HEK293 (cell line): ENCODE measurements around the gene POLR2L.
A peak's percentile ranks its signal among the peaks of the same experiment; 100 is the strongest.

ENCODE experiments used
- EGR2 ChIP-seq: fragments of 450-650 bp; formaldehyde crosslinking; IDR thresholded peaks from 2 replicates; pipeline ENCODE4 v1.5.1; 2016; ENCODE audit warnings: low read depth, missing biosample characterization, missing genetic modification characterization
- GFI1B ChIP-seq: fragments of 450-650 bp; formaldehyde crosslinking; IDR thresholded peaks from 2 replicates; pipeline ENCODE4 v1.5.1; 2016; ENCODE audit warnings: missing biosample characterization, missing genetic modification characterization
- KLF1 ChIP-seq: fragments of 450-650 bp; formaldehyde crosslinking; IDR thresholded peaks from 2 replicates; pipeline ENCODE4 v1.5.1; 2016; ENCODE audit warnings: missing biosample characterization, missing genetic modification characterization
- OSR2 ChIP-seq: fragments of 450-650 bp; formaldehyde crosslinking; IDR thresholded peaks from 2 replicates; pipeline ENCODE4 v1.5.1; 2016; ENCODE audit warnings: missing biosample characterization, missing genetic modification characterization
- RBAK ChIP-seq: fragments of 450-650 bp; formaldehyde crosslinking; IDR thresholded peaks from 2 replicates; pipeline ENCODE4 v1.5.1; 2016; ENCODE audit warnings: missing biosample characterization, missing genetic modification characterization
- SP7 ChIP-seq: fragments of 450-650 bp; formaldehyde crosslinking; IDR thresholded peaks from 2 replicates; pipeline ENCODE4 v1.5.1; 2016; ENCODE audit warnings: missing biosample characterization, missing genetic modification characterization
- ZFHX2 ChIP-seq: fragments of 450-650 bp; formaldehyde crosslinking; conservative IDR thresholded peaks from 2 replicates; pipeline ENCODE4 v1.5.1; 2016; ENCODE audit warnings: missing biosample characterization, missing genetic modification characterization
- ZIC2 ChIP-seq: fragments of 450-650 bp; formaldehyde crosslinking; IDR thresholded peaks from 2 replicates; pipeline ENCODE4 v1.5.1; 2016; ENCODE audit warnings: missing biosample characterization, missing genetic modification characterization
- ZNF10 ChIP-seq: fragments of 450-650 bp; formaldehyde crosslinking; IDR thresholded peaks from 2 replicates; pipeline ENCODE4 v1.5.1; 2017; ENCODE audit warnings: missing biosample characterization, missing genetic modification characterization
- ZNF112 ChIP-seq: fragments of 450-650 bp; formaldehyde crosslinking; IDR thresholded peaks from 2 replicates; pipeline ENCODE4 v1.5.0; 2017; ENCODE audit warnings: missing biosample characterization, missing genetic modification characterization
- ZNF133 ChIP-seq: fragments of 450-650 bp; formaldehyde crosslinking; IDR thresholded peaks from 2 replicates; pipeline ENCODE4 v1.5.1; 2016; ENCODE audit warnings: missing biosample characterization, missing genetic modification characterization
- ZNF148 ChIP-seq: fragments of 450-650 bp; formaldehyde crosslinking; IDR thresholded peaks from 2 replicates; pipeline ENCODE4 v1.5.0; 2017; ENCODE audit warnings: missing biosample characterization, missing genetic modification characterization, borderline replicate concordance
- ZNF19 ChIP-seq: fragments of 450-650 bp; formaldehyde crosslinking; IDR thresholded peaks from 2 replicates; pipeline ENCODE4; 2016; ENCODE audit warnings: missing biosample characterization, missing genetic modification characterization, low read depth
- ZNF202 ChIP-seq: fragments of 450-650 bp; formaldehyde crosslinking; IDR thresholded peaks from 2 replicates; pipeline ENCODE4 v1.5.1; 2016; ENCODE audit warnings: missing biosample characterization, missing genetic modification characterization, borderline replicate concordance
- ZNF26 ChIP-seq: fragments of 450-650 bp; formaldehyde crosslinking; IDR thresholded peaks from 2 replicates; pipeline ENCODE4 v1.5.1; 2016; ENCODE audit warnings: missing biosample characterization, missing genetic modification characterization
- ZNF302 ChIP-seq: fragments of 450-650 bp; formaldehyde crosslinking; IDR thresholded peaks from 2 replicates; pipeline ENCODE4 v1.5.1; 2016; ENCODE audit warnings: missing biosample characterization, missing genetic modification characterization, low read depth
- ZNF341 ChIP-seq: fragments of 450-650 bp; formaldehyde crosslinking; IDR thresholded peaks from 2 replicates; pipeline ENCODE4; 2016; ENCODE audit warnings: low read depth, missing biosample characterization, missing genetic modification characterization
- ZNF423 ChIP-seq: fragments of 450-650 bp; formaldehyde crosslinking; IDR thresholded peaks from 2 replicates; pipeline ENCODE4 v1.5.1; 2016; ENCODE audit warnings: missing biosample characterization, missing genetic modification characterization
- ZNF449 ChIP-seq: fragments of 450-650 bp; formaldehyde crosslinking; IDR thresholded peaks from 2 replicates; pipeline ENCODE4 v1.5.1; 2017; ENCODE audit warnings: missing biosample characterization, mild to moderate bottlenecking, missing genetic modification characterization, moderate library complexity
- ZNF473 ChIP-seq: fragments of 450-650 bp; formaldehyde crosslinking; IDR thresholded peaks from 2 replicates; pipeline ENCODE4 v1.5.1; 2017; ENCODE audit warnings: missing biosample characterization, missing genetic modification characterization
- ZNF514 ChIP-seq: fragments of 450-650 bp; formaldehyde crosslinking; IDR thresholded peaks from 2 replicates; pipeline ENCODE4 v1.5.1; 2016; ENCODE audit warnings: missing biosample characterization, missing genetic modification characterization
- ZNF521 ChIP-seq: fragments of 450-650 bp; formaldehyde crosslinking; IDR thresholded peaks from 2 replicates; pipeline ENCODE4 v1.5.1; 2017; ENCODE audit warnings: missing biosample characterization, mild to moderate bottlenecking, missing genetic modification characterization
- ZNF558 ChIP-seq: fragments of 450-650 bp; formaldehyde crosslinking; IDR thresholded peaks from 2 replicates; pipeline ENCODE4 v1.5.1; 2016; ENCODE audit warnings: missing biosample characterization, missing genetic modification characterization
- ZNF560 ChIP-seq: fragments of 450-650 bp; formaldehyde crosslinking; IDR thresholded peaks from 2 replicates; pipeline ENCODE4 v1.5.1; 2017; ENCODE audit warnings: missing biosample characterization, missing genetic modification characterization, borderline replicate concordance
- ZNF600 ChIP-seq: fragments of 450-650 bp; formaldehyde crosslinking; IDR thresholded peaks from 2 replicates; pipeline ENCODE4 v1.5.1; 2016; ENCODE audit warnings: missing biosample characterization, missing genetic modification characterization
- ZNF701 ChIP-seq: fragments of 450-650 bp; formaldehyde crosslinking; IDR thresholded peaks from 2 replicates; pipeline ENCODE4 v1.5.1; 2016; ENCODE audit warnings: missing biosample characterization, missing genetic modification characterization
- ZNF707 ChIP-seq: fragments of 450-650 bp; formaldehyde crosslinking; IDR thresholded peaks from 2 replicates; pipeline ENCODE4 v1.5.1; 2016; ENCODE audit warnings: missing biosample characterization, missing genetic modification characterization
- ZNF777 ChIP-seq: fragments of 450-650 bp; formaldehyde crosslinking; IDR thresholded peaks from 2 replicates; pipeline ENCODE4 v1.5.1; 2017; ENCODE audit warnings: missing biosample characterization, missing genetic modification characterization, borderline replicate concordance
- ZSCAN4 ChIP-seq: fragments of 450-650 bp; formaldehyde crosslinking; IDR thresholded peaks from 2 replicates; pipeline ENCODE4 v1.5.1; 2017; ENCODE audit warnings: missing biosample characterization, missing genetic modification characterization

Gene POLR2L

GRCh38 chr11:890794-891540, 48.6 kb upstream of the POLR2L start (continued):
- TF ChIP-seq ZNF148 (no peak), ZFHX2 (tag by site-specific recombination) (0 out of 2 replicates have a peak, but pooled peaks have one; percentile 8), ZNF558 (tag by site-specific recombination) (no peak), EGR2 (tag by site-specific recombination) (peak; percentile 25; the same call in 1 of the 2 replicates), ZNF423 (tag by site-specific recombination) (peak; percentile 78), ZNF133 (no peak), ZNF560 (tag by site-specific recombination) (no peak), ZIC2 (tag by site-specific recombination) (peak; percentile 97), SP7 (tag by site-specific recombination) (peak; percentile 62; the same call in 1 of the 2 replicates), OSR2 (tag by site-specific recombination) (no peak), ZNF449 (no peak), GFI1B (tag by site-specific recombination) (no peak), ZNF701 (tag by site-specific recombination) (no peak), ZNF514 (tag by site-specific recombination) (no peak), ZNF521 (tag by site-specific recombination) (no peak), ZNF473 (tag by site-specific recombination) (no peak), ZNF202 (tag by site-specific recombination) (no peak), ZNF26 (tag by site-specific recombination) (no peak), ZNF707 (tag by site-specific recombination) (no peak), ZNF777 (tag by site-specific recombination) (no peak), ZNF19 (no peak), ZSCAN4 (tag by site-specific recombination) (no peak), RBAK (tag by site-specific recombination) (no peak), ZNF341 (peak; percentile 62), ZNF10 (no peak), KLF1 (tag by site-specific recombination) (no peak), ZNF112 (tag by site-specific recombination) (no peak), ZNF600 (tag by site-specific recombination) (0 out of 2 replicates have a peak, but pooled peaks have one; percentile 31), ZNF302 (tag by site-specific recombination) (no peak)
